Panc1 (cell line): ENCODE measurements around the gene CYTH3. TPM values are rescaled to one million over a fixed set of nuclear protein-coding genes. Genes with fewer than 3 reads are reported as not detected.

Experiments
- ATAC-seq: fragments of 200-7000 bp; cut with Tn5 transposase; 2 replicates; pipeline ENCODE4 v1.9.1; 2020; ENCODE audit warnings: mild to moderate bottlenecking, moderate library complexity
- BruUV-seq: library from RNA; stranded (reverse); fragments of 400-500 nt; replicated peaks from 2 replicates; lab custom pipeline; 2021; lab: Mats Ljungman, UMichigan
- CTCF ChIA-PET: fragments of 300-600 bp; sonication (Branson Sonifier 250); formaldehyde crosslinking; loops from one replicate; lab custom pipeline; 2022; ENCODE audit warnings: antibody characterized with exemption; lab: Charles Lee
- POLR2A ChIA-PET: fragments of 300-600 bp; sonication (Branson Sonifier 250); formaldehyde crosslinking; loops from one replicate; lab custom pipeline; 2022; ENCODE audit warnings: antibody characterized with exemption; lab: Charles Lee
- DNase-seq: peaks from one replicate; pipeline ENCODE4 v3.0.0-alpha.2; 2010; ENCODE audit warnings: low read depth, low spot score
- H3K27ac ChIP-seq: 2 replicates; pipeline ENCODE4 v1.5.1; 2011; ENCODE audit warnings: mild to moderate bottlenecking, low read length, inconsistent platforms
- H3K27me3 ChIP-seq: fragments of 200-500 bp; sonication (Bioruptor generic); 2 replicates; pipeline ENCODE4 v1.6.0; 2014; ENCODE audit warnings: low read length, inconsistent platforms; ENCODE audit not compliant: control insufficient read depth, insufficient read depth
- H3K36me3 ChIP-seq: fragments of 200-500 bp; sonication (Bioruptor generic); 2 replicates; pipeline ENCODE4 v1.5.1; 2014; ENCODE audit warnings: inconsistent platforms, mild to moderate bottlenecking, low read length, moderate library complexity; ENCODE audit not compliant: control insufficient read depth, insufficient read depth
- H3K4me1 ChIP-seq: 2 replicates; pipeline ENCODE4 v1.5.1; 2011; ENCODE audit warnings: inconsistent platforms, mild to moderate bottlenecking, low read length, moderate library complexity; ENCODE audit not compliant: control insufficient read depth, insufficient read depth
- H3K4me3 ChIP-seq, 2 experiments: 2 replicates each; pipeline ENCODE4 v1.5.1; 2011 to 2012; ENCODE audit warnings: low read depth in 2 of 2, low read length in 2 of 2, mild to moderate bottlenecking in 2 of 2, inconsistent platforms in 1 of 2, moderate library complexity in 1 of 2
- H3K9me3 ChIP-seq: fragments of 200-500 bp; sonication (Bioruptor generic); 2 replicates; pipeline ENCODE4 v1.5.1; 2014; ENCODE audit warnings: low read depth, mild to moderate bottlenecking, inconsistent platforms, low read length, moderate library complexity; ENCODE audit not compliant: control insufficient read depth, insufficient read depth
- CTCF ChIP-seq: fragments of 450-650 bp; IDR thresholded peaks from 2 replicates; pipeline ENCODE4 v1.5.1; 2017; ENCODE audit warnings: mild to moderate bottlenecking
- POLR2AphosphoS5 ChIP-seq: IDR thresholded peaks from 2 replicates; pipeline ENCODE4 v1.6.1; 2012; ENCODE audit warnings: mild to moderate bottlenecking, low read depth, low read length, moderate library complexity
- SIN3A ChIP-seq: IDR thresholded peaks from 2 replicates; pipeline ENCODE4 v1.6.1; 2012; ENCODE audit warnings: low read depth, mild to moderate bottlenecking, low read length, moderate library complexity, borderline replicate concordance; ENCODE audit not compliant: insufficient read depth
- TCF7L2 ChIP-seq: IDR thresholded peaks from 2 replicates; pipeline ENCODE4 v1.6.1; 2011; ENCODE audit warnings: mild to moderate bottlenecking, low read depth, low read length, inconsistent platforms
- in situ Hi-C: cut with HindIII; loops from 2 replicates; pipeline ENCODE4 v1.10.0; 2016; ENCODE audit warnings: low sequenced_read_pairs, low pct_unique_long_range_greater_than_20kb
- intact Hi-C: fragments of 100-400 bp; cut with micrococcal nuclease; formaldehyde crosslinking; loops from one replicate; pipeline ENCODE4 v1.10.0; 2022; ENCODE audit not compliant: unreplicated experiment
- total RNA-seq: library from RNA; stranded (reverse); gene quantifications from one replicate; pipeline ENCODE4 v1.2.1, GENCODE V29; 2021; ENCODE audit not compliant: unreplicated experiment
- TF ChIP-seq, protein P1 (sequence below), 2 experiments: IDR thresholded peaks; 2 replicates each; pipeline ENCODE4 v1.6.1; 2011 to 2012; ENCODE audit warnings: low read depth in 2 of 2, control low read depth in 1 of 2, low read length in 1 of 2, mild to moderate bottlenecking in 1 of 2, moderate library complexity in 1 of 2; ENCODE audit not compliant: insufficient read depth in 1 of 2

Gene CYTH3
- total RNA-seq, 1 experiment from 2014 or later = 35.5 TPM

- no TSS peak for BruUV-seq
- ATAC-seq (no peak), DNase-seq (no peak)
- Histone ChIP-seq H3K36me3 (no peaks in the 10 kb centered on the region), H3K4me3 (no peak overlapping the region), H3K4me1 (no peaks in the 10 kb centered on the region; the same call in 1 of the 2 replicates), H3K9me3 (no peaks in the 10 kb centered on the region), H3K27me3 (no peaks in the 10 kb centered on the region), H3K27ac (no peak overlapping the region)
- TF ChIP-seq SIN3A (no peak), TCF7L2 (no peak), CTCF (no peak), POLR2AphosphoS5 (no peak)
- TF ChIP-seq, protein P1, sequence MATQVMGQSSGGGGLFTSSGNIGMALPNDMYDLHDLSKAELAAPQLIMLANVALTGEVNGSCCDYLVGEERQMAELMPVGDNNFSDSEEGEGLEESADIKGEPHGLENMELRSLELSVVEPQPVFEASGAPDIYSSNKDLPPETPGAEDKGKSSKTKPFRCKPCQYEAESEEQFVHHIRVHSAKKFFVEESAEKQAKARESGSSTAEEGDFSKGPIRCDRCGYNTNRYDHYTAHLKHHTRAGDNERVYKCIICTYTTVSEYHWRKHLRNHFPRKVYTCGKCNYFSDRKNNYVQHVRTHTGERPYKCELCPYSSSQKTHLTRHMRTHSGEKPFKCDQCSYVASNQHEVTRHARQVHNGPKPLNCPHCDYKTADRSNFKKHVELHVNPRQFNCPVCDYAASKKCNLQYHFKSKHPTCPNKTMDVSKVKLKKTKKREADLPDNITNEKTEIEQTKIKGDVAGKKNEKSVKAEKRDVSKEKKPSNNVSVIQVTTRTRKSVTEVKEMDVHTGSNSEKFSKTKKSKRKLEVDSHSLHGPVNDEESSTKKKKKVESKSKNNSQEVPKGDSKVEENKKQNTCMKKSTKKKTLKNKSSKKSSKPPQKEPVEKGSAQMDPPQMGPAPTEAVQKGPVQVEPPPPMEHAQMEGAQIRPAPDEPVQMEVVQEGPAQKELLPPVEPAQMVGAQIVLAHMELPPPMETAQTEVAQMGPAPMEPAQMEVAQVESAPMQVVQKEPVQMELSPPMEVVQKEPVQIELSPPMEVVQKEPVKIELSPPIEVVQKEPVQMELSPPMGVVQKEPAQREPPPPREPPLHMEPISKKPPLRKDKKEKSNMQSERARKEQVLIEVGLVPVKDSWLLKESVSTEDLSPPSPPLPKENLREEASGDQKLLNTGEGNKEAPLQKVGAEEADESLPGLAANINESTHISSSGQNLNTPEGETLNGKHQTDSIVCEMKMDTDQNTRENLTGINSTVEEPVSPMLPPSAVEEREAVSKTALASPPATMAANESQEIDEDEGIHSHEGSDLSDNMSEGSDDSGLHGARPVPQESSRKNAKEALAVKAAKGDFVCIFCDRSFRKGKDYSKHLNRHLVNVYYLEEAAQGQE (IDR thresholded peaks at IDR 0.05; ENCODE audit: insufficient read depth in 1 of 2, low read depth in 2 of 2, low read length in 1 of 2) = no peak
- in situ Hi-C loops = no loop called here
- ChIA-PET POLR2A (no interaction called here), CTCF (interaction anchor here (0.6 kb wide), 2 partner anchors 133 to 190 kb away, joined by 4 to 9 read pairs; partner anchors contain the start of genes AIMP2 and PMS2)
- intact Hi-C loops = no loop called here
Measured at GRCh38 chr7:6198689-6199595, 73.5 kb downstream of the CYTH3 start.

GRCh38 chr7:6197801-6198551 lies 74.4 kb downstream of the CYTH3 start:
- ChIA-PET CTCF (no interaction called here), POLR2A (interaction anchor here (0.6 kb wide), 1 partner anchor 250 kb away, joined by 13 read pairs; the partner anchor contains the start of gene DAGLB)
- Histone ChIP-seq H3K4me1 (no peaks in the 10 kb centered on the region; the same call in 1 of the 2 replicates), H3K27me3 (no peaks in the 10 kb centered on the region), H3K36me3 (no peaks in the 10 kb centered on the region), H3K9me3 (no peaks in the 10 kb centered on the region), H3K4me3 (no peak overlapping the region), H3K27ac (no peak overlapping the region)
- TSS peak; percentile 51 for BruUV-seq
- TF ChIP-seq SIN3A (no peak), TCF7L2 (no peak), POLR2AphosphoS5 (no peak), CTCF (no peak)
- TF ChIP-seq, protein P1 (IDR thresholded peaks at IDR 0.05; ENCODE audit: insufficient read depth in 1 of 2, low read depth in 2 of 2, low read length in 1 of 2) = no peak
- intact Hi-C loops = no loop called here
- ATAC-seq = no peak
- no peak for DNase-seq
- in situ Hi-C loops = no loop called here
